ENCODE results near the gene POLD1.
A peak's percentile ranks its signal among the peaks of the same experiment; 100 is the strongest.

POLD1 gene

GRCh38 chr19:50461066-50461875, 77.1 kb downstream of the POLD1 start:
- peak overlapping the region; percentile 21 to 64 for H3K4me3 Mint-ChIP-seq

DNA sequence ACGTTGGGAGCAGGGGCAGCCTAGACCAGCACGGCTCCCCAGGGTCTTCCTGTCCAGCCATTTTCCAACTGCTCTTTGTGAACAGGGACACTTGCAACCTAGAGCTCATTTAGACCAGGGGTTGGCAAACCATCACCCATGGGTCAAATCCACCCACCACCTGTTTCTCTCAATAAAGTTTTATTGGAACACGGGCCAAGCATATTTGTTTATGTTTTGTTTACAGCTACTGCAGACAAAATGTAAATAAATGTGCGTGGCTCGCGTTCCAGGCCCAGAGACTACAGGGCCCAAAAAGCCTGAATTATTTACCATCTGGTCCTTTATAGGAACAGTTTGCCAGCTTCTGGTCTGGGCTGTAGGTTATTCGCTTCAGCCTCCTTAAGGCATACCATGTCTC, 78.8 kb downstream of the POLD1 start:
- Mint-ChIP-seq H3K4me3 (no peak overlapping the region), H3K27me3 (no peaks in the 10 kb centered on the region), H3K36me3 (no peaks in the 10 kb centered on the region), H3K9me3 (no peaks in the 10 kb centered on the region), H3K4me1 (peaks cover 17 to 23% of the 10 kb centered on the region in 2 donors), H3K27ac (no peak overlapping the region)
- DNase-seq (no peak), ATAC-seq (replicated peaks) (no peak)

More at GRCh38 chr19:50461066-50461875, 77.1 kb downstream of the POLD1 start:
- Mint-ChIP-seq H3K9me3 (no peaks in the 10 kb centered on the region), H3K27ac (peak overlapping the region; percentile 86), H3K27me3 (no peaks in the 10 kb centered on the region), H3K4me1 (peaks cover 17 to 23% of the 10 kb centered on the region in 2 donors), H3K36me3 (peaks cover 5 to 6% of the 10 kb centered on the region in 2 donors)
- DNase-seq = peak; percentile 71
- peak; percentile 62 to 71 for ATAC-seq (replicated peaks)

DNA sequence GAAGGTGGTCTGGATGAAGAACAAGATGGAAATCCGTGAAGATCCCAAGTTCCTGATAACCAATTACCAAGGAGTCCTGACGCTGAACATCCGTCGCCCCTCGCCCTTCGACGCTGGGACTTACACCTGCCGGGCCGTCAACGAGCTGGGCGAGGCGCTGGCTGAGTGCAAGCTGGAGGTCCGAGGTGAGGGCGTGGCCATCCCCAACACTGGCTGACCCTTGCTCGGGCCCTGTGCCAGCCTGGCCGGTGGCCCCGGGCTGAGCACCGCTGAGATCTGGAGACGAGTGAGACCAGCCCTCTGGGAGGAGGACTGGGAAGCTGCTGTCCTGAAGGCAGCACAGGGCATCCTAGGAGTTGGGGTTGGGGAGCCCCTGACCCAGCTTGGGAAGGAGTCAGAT, 80.2 kb downstream of the POLD1 start:
- Mint-ChIP-seq H3K36me3 (no peaks in the 10 kb centered on the region), H3K4me1 (peaks cover 17 to 23% of the 10 kb centered on the region in 2 donors), H3K27ac (no peak overlapping the region), H3K27me3 (no peaks in the 10 kb centered on the region), H3K9me3 (no peaks in the 10 kb centered on the region), H3K4me3 (no peak overlapping the region)
- ATAC-seq (replicated peaks) = no peak
- DNase-seq = no peak

- no peaks in the 10 kb centered on the region for H3K36me3 Mint-ChIP-seq
- H3K4me1 Mint-ChIP-seq = peaks cover 12 to 16% of the 10 kb centered on the region in 2 donors
- no peak overlapping the region for H3K4me3 Mint-ChIP-seq
- DNase-seq = no peak
- no peaks in the 10 kb centered on the region for H3K27me3 Mint-ChIP-seq
- no peak for ATAC-seq (replicated peaks)
- H3K9me3 Mint-ChIP-seq = no peaks in the 10 kb centered on the region
- no peak overlapping the region for H3K27ac Mint-ChIP-seq
Measured at GRCh38 chr19:50465000-50465399, 80.9 kb downstream of the POLD1 start.

- no peaks in the 10 kb centered on the region for H3K27me3 Mint-ChIP-seq
- no peak for DNase-seq
- no peaks in the 10 kb centered on the region for H3K9me3 Mint-ChIP-seq
- H3K36me3 Mint-ChIP-seq = no peaks in the 10 kb centered on the region
- no peak overlapping the region for H3K27ac Mint-ChIP-seq
- no peak overlapping the region for H3K4me3 Mint-ChIP-seq
- no peak for ATAC-seq (replicated peaks)
- H3K4me1 Mint-ChIP-seq = peaks cover 3 to 5% of the 10 kb centered on the region in 2 donors
Measured at GRCh38 chr19:50465986-50466705, 82.0 kb downstream of the POLD1 start.

DNA sequence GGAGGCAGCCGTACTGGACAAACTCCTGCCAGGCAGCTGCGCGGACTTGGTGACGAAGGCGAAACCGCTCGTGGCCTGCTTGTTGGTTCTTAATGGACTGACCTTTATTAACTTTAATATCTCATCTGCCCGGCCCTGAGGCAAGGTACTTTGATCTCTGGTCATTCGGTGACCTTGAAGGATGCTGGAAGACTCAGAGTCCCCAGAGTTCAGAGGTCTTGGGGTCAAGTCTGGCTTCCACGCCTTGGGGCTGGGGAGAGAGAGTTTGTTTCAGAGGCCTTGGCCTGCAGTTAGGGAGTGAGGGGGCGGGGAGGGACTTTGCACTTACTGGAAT, 82.5 kb downstream of the POLD1 start:
- no peak overlapping the region for H3K27ac Mint-ChIP-seq
- no peaks in the 10 kb centered on the region for H3K4me1 Mint-ChIP-seq
- no peaks in the 10 kb centered on the region for H3K27me3 Mint-ChIP-seq
- H3K36me3 Mint-ChIP-seq = no peaks in the 10 kb centered on the region
- no peak overlapping the region for H3K4me3 Mint-ChIP-seq
- no peaks in the 10 kb centered on the region for H3K9me3 Mint-ChIP-seq
- ATAC-seq (replicated peaks) (no peak), DNase-seq (no peak)

DNA sequence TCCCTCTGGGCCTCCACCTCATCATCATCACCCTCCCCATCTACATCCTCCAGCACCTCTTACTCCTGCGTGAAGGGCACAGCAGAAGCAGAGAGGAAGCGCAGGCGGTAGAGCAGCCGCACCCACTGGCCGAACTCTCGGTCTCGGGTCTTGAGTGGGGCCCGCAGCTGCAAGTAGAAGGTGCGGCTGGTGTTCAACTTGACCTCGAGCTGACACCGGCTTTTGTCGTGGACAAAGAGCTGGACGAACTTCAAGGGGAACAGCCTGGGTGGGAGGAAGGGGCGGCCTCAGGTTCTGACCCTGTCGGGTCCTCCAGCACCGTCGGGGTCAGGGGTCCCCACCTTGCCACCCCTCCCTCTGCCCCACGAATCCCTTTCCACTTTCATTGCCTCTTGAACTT, 83.4 kb downstream of the POLD1 start:
- Mint-ChIP-seq H3K4me1 (peaks cover 0 to 2% of the 10 kb centered on the region in 2 donors), H3K4me3 (no peak overlapping the region), H3K9me3 (no peaks in the 10 kb centered on the region), H3K27me3 (no peaks in the 10 kb centered on the region), H3K36me3 (no peaks in the 10 kb centered on the region), H3K27ac (no peak overlapping the region)
- DNase-seq (no peak), ATAC-seq (replicated peaks) (no peak)
